NT2/D1 (cell line): Measurements from ENCODE around the gene REV3L.

Experiments used
- SUZ12 ChIP-seq: IDR thresholded peaks from 2 replicates; pipeline ENCODE4 v1.6.1; 2011; ENCODE audit not compliant: insufficient read length, insufficient read depth; ENCODE audit errors: extremely low read depth
- YY1 ChIP-seq: IDR thresholded peaks from 2 replicates; pipeline ENCODE4 v1.6.1; 2011; ENCODE audit not compliant: insufficient read length, insufficient read depth
- ZNF274 ChIP-seq: IDR thresholded peaks from 2 replicates; pipeline ENCODE4 v1.6.1; 2011; ENCODE audit warnings: mild to moderate bottlenecking, low read depth, low read length

GRCh38 chr6:111259089-111259831 is 223.8 kb downstream of the REV3L start:
- TF ChIP-seq YY1 (no peak), SUZ12 (no peak), ZNF274 (no peak)
